Measurements from ENCODE around the gene HTATSF1.

Gene HTATSF1

DNA sequence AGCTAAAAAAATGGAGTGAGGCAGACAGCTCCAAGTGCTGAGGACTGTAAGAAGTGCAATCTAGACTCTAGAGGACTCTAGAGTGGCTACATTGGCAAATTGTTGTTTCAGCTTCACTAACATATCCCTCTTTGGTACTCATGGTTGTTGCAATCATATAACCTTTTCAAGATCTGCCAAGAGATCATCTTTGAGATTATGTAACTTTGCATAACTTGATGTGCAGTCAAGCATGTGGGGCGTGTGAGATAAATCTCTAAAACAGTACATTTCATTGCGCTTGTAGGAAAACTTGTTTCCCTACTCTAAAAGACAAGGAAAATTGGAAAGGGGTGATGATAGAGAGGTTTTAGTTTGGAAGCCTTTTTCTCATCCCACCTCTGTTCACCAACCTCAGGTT lies 20.9 kb upstream of the HTATSF1 start:
- H3K4me3 ChIP-seq (ENCODE audit: low read depth, low read length) = no peak overlapping the region
- TF ChIP-seq, protein P1, sequence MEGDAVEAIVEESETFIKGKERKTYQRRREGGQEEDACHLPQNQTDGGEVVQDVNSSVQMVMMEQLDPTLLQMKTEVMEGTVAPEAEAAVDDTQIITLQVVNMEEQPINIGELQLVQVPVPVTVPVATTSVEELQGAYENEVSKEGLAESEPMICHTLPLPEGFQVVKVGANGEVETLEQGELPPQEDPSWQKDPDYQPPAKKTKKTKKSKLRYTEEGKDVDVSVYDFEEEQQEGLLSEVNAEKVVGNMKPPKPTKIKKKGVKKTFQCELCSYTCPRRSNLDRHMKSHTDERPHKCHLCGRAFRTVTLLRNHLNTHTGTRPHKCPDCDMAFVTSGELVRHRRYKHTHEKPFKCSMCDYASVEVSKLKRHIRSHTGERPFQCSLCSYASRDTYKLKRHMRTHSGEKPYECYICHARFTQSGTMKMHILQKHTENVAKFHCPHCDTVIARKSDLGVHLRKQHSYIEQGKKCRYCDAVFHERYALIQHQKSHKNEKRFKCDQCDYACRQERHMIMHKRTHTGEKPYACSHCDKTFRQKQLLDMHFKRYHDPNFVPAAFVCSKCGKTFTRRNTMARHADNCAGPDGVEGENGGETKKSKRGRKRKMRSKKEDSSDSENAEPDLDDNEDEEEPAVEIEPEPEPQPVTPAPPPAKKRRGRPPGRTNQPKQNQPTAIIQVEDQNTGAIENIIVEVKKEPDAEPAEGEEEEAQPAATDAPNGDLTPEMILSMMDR (IDR thresholded peaks at IDR 0.05; ENCODE audit: borderline replicate concordance, insufficient read depth, low read depth, low read length) = no peak

DNA sequence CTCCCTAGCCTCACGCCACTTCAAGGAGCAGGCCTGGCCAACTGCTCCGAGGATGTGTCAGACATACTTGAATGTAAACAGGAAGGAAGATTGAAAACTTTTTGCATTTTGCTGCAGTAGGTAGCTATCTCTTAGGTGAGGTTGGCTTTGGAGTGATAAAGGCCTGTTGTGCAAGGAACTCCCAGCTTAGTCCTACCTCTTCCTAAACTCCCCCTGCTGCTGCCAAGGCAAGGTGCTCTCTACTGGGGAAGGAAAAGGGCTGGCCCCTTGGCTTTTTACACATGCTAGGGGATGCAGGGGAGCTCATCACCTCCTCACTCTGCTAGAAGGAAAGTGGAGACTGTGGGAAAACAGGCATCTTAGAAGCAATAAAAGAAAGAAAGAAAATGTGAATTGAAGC lies 20.4 kb upstream of the HTATSF1 start:
- no peak overlapping the region for H3K4me3 ChIP-seq (ENCODE audit: low read depth, low read length)
- TF ChIP-seq, protein P1 (IDR thresholded peaks at IDR 0.05; ENCODE audit: borderline replicate concordance, insufficient read depth, low read depth, low read length) = peak; percentile 30; the same call in 1 of the 2 replicates

DNA sequence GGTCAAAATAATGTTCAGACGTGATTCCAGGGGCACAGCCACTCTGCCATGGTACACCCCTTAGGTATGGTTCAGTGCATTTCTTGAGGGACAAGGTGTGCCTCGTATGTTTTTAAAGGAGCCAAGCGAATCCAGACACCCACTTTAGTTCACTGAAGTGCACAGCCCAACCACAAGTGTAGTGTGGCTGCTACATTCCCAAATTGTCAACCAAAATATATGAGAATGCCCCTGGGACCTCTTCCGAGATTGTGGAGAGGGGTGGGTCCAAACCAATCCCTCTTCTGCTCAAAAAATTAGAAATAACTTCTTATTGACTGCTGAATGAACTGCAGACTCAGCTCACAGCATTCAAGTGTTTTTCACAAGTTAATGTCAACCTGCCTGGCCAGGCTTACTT lies 17.0 kb upstream of the HTATSF1 start:
- H3K4me3 ChIP-seq (ENCODE audit: low read depth, low read length) = no peak overlapping the region
- TF ChIP-seq, protein P1 (IDR thresholded peaks at IDR 0.05; ENCODE audit: borderline replicate concordance, insufficient read depth, low read depth, low read length) = no peak

DNA sequence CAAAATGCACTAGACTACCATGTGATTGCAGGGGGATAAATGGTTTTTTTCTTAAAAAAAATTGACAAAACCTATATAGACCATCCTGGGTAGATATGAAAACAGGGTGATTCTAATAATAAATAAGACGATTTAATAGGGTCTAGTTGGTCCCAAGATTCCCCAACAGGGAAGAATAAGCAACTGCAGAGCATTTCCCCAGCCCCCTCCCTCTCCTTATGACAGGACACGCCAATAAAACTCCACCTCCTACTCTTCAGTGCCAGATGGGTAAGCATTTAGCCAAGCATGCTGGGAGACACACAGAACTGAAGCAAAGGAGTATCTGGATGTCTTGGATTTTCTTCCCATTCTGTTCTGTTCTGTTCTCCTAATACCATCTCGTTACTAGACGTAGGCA lies 9.7 kb upstream of the HTATSF1 start, which contains the start of gene BRS3:
Gene BRS3, plus strand, starts transcription at position 301 of the 400 bp plus-strand sequence. CDS start 168 bp downstream, outside the sequence.
- TF ChIP-seq, protein P1 (IDR thresholded peaks at IDR 0.05; ENCODE audit: borderline replicate concordance, insufficient read depth, low read depth, low read length) = no peak

DNA sequence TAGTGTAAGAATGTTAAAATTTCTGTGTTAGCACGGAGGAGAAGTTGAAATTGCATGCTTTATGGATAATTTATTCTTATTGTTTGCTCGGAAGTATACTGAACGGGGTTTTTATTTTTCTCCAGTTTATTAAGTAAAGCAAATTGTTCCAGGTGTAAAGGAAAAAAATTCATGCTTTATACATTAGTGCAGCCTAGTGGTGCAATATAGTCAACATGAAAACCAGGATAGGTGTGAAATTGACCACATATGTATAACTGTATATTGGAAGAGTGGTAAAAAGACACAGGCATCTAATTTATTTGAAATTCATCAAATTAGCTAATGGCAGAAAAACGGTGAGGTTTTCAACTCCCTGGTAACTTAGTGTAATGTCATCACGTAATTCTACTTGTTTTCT lies 8.7 kb upstream of the HTATSF1 start:
- TF ChIP-seq, protein P1 (IDR thresholded peaks at IDR 0.05; ENCODE audit: borderline replicate concordance, insufficient read depth, low read depth, low read length) = no peak
- H3K4me3 ChIP-seq (ENCODE audit: low read depth, low read length) = no peak overlapping the region

More for the DNA sequence above, 9.7 kb upstream of the HTATSF1 start, which contains the start of gene BRS3:
- no peak within 1 kb of the TSS for H3K4me3 ChIP-seq (ENCODE audit: low read depth, low read length)

DNA sequence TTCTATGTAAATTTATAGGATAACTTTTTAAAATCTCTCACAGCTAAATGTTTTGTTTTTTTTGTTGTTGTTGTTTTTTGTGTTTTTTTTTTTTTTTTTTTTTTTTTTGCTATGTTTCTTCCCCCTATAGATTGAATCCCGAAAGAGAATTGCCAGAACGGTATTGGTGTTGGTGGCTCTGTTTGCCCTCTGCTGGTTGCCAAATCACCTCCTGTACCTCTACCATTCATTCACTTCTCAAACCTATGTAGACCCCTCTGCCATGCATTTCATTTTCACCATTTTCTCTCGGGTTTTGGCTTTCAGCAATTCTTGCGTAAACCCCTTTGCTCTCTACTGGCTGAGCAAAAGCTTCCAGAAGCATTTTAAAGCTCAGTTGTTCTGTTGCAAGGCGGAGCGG lies 5.6 kb upstream of the HTATSF1 start:
- TF ChIP-seq, protein P1 (IDR thresholded peaks at IDR 0.05; ENCODE audit: borderline replicate concordance, insufficient read depth, low read depth, low read length) = no peak
- H3K4me3 ChIP-seq (ENCODE audit: low read depth, low read length) = no peak overlapping the region

DNA sequence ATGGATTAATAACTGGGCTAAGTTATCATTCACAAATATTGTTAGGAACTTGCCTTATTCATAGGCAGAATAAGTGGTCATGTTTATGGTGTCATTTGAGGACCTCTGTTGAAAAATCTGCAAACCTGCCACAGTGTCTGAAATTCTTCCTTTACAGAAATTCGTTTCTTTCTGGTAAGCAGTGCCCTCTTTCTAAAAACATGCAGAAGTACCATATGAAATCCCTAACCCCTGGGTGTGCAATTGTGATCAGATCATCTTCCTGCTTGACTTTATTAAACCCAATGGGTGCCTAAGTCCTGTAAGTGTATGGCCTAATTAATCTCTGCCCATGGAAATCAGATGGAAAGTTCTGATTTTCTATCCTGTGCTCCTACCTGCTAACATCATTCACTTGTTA lies 4.4 kb upstream of the HTATSF1 start:
- H3K4me3 ChIP-seq (ENCODE audit: low read depth, low read length) = no peak overlapping the region
- TF ChIP-seq, protein P1 (IDR thresholded peaks at IDR 0.05; ENCODE audit: borderline replicate concordance, insufficient read depth, low read depth, low read length) = no peak
